ENCODE measurements around the gene TMEM135.

Gene TMEM135

DNA sequence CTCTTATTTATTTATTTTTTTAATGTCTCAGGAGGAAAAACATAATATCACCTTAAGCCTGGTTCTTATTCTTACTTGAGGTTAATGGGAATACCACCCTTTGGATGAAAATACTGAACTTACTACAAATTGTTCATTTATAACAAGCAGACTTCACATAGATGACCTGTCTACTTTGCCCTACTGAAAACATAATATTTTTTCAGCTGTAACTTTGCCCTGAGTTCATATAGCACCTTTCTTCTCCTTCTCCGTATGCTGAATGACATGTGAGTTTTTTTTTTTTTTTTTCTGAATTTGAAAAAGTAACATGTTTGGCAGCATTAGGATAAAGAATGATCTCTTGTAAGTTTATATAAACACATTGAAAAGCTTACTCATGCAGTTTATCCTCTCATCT lies 186.8 kb downstream of the TMEM135 start:
- Histone ChIP-seq H3K4me1 (ENCODE audit: control insufficient read depth, insufficient read depth, low read length) (no peaks in the 10 kb centered on the region), H3K4me3 (ENCODE audit: low read depth, low read length) (no peak overlapping the region), H3K9ac (ENCODE audit: low read depth, low read length) (no peak overlapping the region), H3K27me3 (ENCODE audit: control insufficient read depth, insufficient read depth, low read length) (no peaks in the 10 kb centered on the region), H3K9me3 (ENCODE audit: control insufficient read depth, insufficient read depth, low read length) (no peaks in the 10 kb centered on the region), H3K36me3 (ENCODE audit: control insufficient read depth, insufficient read depth, low read length) (no peaks in the 10 kb centered on the region), H3K27ac (ENCODE audit: low read depth, low read length) (no peak overlapping the region)

DNA sequence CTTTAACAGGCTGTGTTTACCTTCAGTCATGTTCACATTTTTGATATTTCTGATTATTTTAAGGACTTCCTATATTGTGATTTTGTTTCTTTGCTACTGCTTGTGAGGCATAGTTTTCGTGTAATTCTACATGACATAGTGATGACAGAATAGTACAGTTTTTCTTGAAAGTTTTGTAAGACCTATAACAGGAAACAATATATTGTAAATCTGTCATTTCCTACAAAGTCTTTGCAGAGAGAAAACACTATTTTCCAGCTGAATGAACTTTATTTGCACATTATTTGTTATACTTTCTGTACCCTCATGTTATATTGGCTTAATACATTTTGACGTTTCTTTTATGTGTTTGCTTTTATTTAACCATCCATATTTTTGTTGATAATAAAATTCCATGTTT lies 191.1 kb downstream of the TMEM135 start:
- 0 out of 2 replicates have a peak, but pooled peaks cover 4% of the 10 kb centered on the region for H3K9me3 ChIP-seq (ENCODE audit: control insufficient read depth, insufficient read depth, low read length)
- H3K27ac ChIP-seq (ENCODE audit: low read depth, low read length): no peak overlapping the region
- H3K9ac ChIP-seq (ENCODE audit: low read depth, low read length): no peak overlapping the region
- H3K4me1 ChIP-seq (ENCODE audit: control insufficient read depth, insufficient read depth, low read length): no peaks in the 10 kb centered on the region
- no peaks in the 10 kb centered on the region for H3K36me3 ChIP-seq (ENCODE audit: control insufficient read depth, insufficient read depth, low read length)
- H3K27me3 ChIP-seq (ENCODE audit: control insufficient read depth, insufficient read depth, low read length): no peaks in the 10 kb centered on the region
- no peak overlapping the region for H3K4me3 ChIP-seq (ENCODE audit: low read depth, low read length)

DNA sequence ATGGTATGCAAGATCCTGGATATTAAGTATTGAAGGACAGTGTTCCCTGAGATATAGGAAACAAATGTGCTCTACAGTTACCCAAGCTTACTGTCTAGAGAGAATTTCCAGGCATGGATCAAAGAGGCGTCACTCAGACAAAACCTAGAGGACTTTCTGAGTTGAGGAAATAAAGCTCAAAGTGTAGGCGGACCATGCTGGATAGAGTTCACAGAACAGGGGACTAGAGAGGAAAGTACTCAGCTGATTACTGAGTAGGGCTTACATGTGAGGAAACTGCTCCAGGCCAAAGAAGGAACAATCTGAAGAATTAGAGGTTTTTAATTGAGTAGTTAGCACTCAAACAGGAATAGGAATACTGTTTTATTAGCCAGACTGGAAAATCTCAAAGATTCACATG lies 193.3 kb downstream of the TMEM135 start:
- H3K9ac ChIP-seq (ENCODE audit: low read depth, low read length): no peak overlapping the region
- no peaks in the 10 kb centered on the region for H3K36me3 ChIP-seq (ENCODE audit: control insufficient read depth, insufficient read depth, low read length)
- H3K4me1 ChIP-seq (ENCODE audit: control insufficient read depth, insufficient read depth, low read length): no peaks in the 10 kb centered on the region
- 0 out of 2 replicates have a peak, but pooled peaks cover 4% of the 10 kb centered on the region for H3K9me3 ChIP-seq (ENCODE audit: control insufficient read depth, insufficient read depth, low read length)
- no peak overlapping the region for H3K27ac ChIP-seq (ENCODE audit: low read depth, low read length)
- no peak overlapping the region for H3K4me3 ChIP-seq (ENCODE audit: low read depth, low read length)
- H3K27me3 ChIP-seq (ENCODE audit: control insufficient read depth, insufficient read depth, low read length): no peaks in the 10 kb centered on the region

GRCh38 chr11:87232320-87232719 lies 194.6 kb downstream of the TMEM135 start:
- H3K36me3 ChIP-seq (ENCODE audit: control insufficient read depth, insufficient read depth, low read length): no peaks in the 10 kb centered on the region
- no peak overlapping the region for H3K27ac ChIP-seq (ENCODE audit: low read depth, low read length)
- H3K9ac ChIP-seq (ENCODE audit: low read depth, low read length): no peak overlapping the region
- H3K27me3 ChIP-seq (ENCODE audit: control insufficient read depth, insufficient read depth, low read length): no peaks in the 10 kb centered on the region
- no peak overlapping the region for H3K4me3 ChIP-seq (ENCODE audit: low read depth, low read length)
- H3K9me3 ChIP-seq (ENCODE audit: control insufficient read depth, insufficient read depth, low read length): 0 out of 2 replicates have a peak, but pooled peaks cover 4% of the 10 kb centered on the region
- H3K4me1 ChIP-seq (ENCODE audit: control insufficient read depth, insufficient read depth, low read length): no peaks in the 10 kb centered on the region

- H3K27me3 ChIP-seq (ENCODE audit: control insufficient read depth, insufficient read depth, low read length): no peaks in the 10 kb centered on the region
- H3K36me3 ChIP-seq (ENCODE audit: control insufficient read depth, insufficient read depth, low read length): no peaks in the 10 kb centered on the region
- H3K9ac ChIP-seq (ENCODE audit: low read depth, low read length): no peak overlapping the region
- H3K4me3 ChIP-seq (ENCODE audit: low read depth, low read length): no peak overlapping the region
- no peaks in the 10 kb centered on the region for H3K4me1 ChIP-seq (ENCODE audit: control insufficient read depth, insufficient read depth, low read length)
- H3K27ac ChIP-seq (ENCODE audit: low read depth, low read length): no peak overlapping the region
- H3K9me3 ChIP-seq (ENCODE audit: control insufficient read depth, insufficient read depth, low read length): 0 out of 2 replicates have a peak, but pooled peaks cover 4% of the 10 kb centered on the region
These were observed 197.6 kb downstream of the TMEM135 start for GRCh38 chr11:87235366-87235765.

GRCh38 chr11:87236368-87236767 lies 198.6 kb downstream of the TMEM135 start:
- no peaks in the 10 kb centered on the region for H3K27me3 ChIP-seq (ENCODE audit: control insufficient read depth, insufficient read depth, low read length)
- H3K36me3 ChIP-seq (ENCODE audit: control insufficient read depth, insufficient read depth, low read length): no peaks in the 10 kb centered on the region
- H3K9me3 ChIP-seq (ENCODE audit: control insufficient read depth, insufficient read depth, low read length): 0 out of 2 replicates have a peak, but pooled peaks cover 4% of the 10 kb centered on the region
- no peaks in the 10 kb centered on the region for H3K4me1 ChIP-seq (ENCODE audit: control insufficient read depth, insufficient read depth, low read length)
- H3K4me3 ChIP-seq (ENCODE audit: low read depth, low read length): no peak overlapping the region
- no peak overlapping the region for H3K27ac ChIP-seq (ENCODE audit: low read depth, low read length)
- no peak overlapping the region for H3K9ac ChIP-seq (ENCODE audit: low read depth, low read length)

DNA sequence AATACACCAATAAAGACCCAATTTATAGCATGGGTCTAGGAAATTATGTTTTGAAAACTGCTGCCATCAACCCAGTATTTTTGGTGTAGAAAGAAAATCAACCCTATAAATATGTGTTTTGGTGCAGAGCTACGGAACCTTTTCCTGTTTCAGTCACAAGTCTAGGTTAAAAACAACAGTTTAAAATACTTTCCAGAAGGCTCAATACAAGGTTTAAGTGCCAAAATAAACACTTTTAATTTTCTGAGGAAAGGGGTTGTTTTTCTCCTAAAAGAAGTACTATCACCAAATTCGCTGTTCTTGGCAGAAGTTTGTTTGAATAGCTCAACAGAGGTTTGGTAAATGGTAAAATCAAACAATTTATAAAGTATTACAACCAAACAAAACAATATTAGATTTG lies 201.3 kb downstream of the TMEM135 start:
- Histone ChIP-seq H3K27me3 (ENCODE audit: control insufficient read depth, insufficient read depth, low read length) (no peaks in the 10 kb centered on the region), H3K36me3 (ENCODE audit: control insufficient read depth, insufficient read depth, low read length) (no peaks in the 10 kb centered on the region), H3K27ac (ENCODE audit: low read depth, low read length) (no peak overlapping the region), H3K4me1 (ENCODE audit: control insufficient read depth, insufficient read depth, low read length) (no peaks in the 10 kb centered on the region), H3K9ac (ENCODE audit: low read depth, low read length) (no peak overlapping the region), H3K4me3 (ENCODE audit: low read depth, low read length) (no peak overlapping the region), H3K9me3 (ENCODE audit: control insufficient read depth, insufficient read depth, low read length) (no peaks in the 10 kb centered on the region)

DNA sequence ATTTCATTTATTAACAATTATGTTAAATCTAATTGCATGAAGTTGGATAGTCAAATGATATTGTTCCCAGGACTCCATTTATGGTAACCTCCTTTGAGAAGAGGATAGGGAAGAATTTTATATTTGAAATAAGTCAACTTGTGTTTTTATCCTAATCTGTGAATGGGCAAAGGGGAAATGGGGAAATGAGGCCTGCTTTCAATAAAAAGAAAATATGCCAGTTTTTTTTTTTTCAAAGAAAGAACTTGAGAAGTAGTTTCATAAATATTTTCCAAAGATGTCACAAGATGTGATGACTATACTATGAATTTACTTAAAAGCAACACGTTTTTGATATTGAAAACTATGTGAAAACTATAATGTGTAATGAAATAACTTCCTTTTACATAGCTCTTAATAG lies 201.8 kb downstream of the TMEM135 start:
- H3K27ac ChIP-seq (ENCODE audit: low read depth, low read length): no peak overlapping the region
- H3K9ac ChIP-seq (ENCODE audit: low read depth, low read length): no peak overlapping the region
- no peaks in the 10 kb centered on the region for H3K27me3 ChIP-seq (ENCODE audit: control insufficient read depth, insufficient read depth, low read length)
- no peak overlapping the region for H3K4me3 ChIP-seq (ENCODE audit: low read depth, low read length)
- H3K9me3 ChIP-seq (ENCODE audit: control insufficient read depth, insufficient read depth, low read length): no peaks in the 10 kb centered on the region
- no peaks in the 10 kb centered on the region for H3K4me1 ChIP-seq (ENCODE audit: control insufficient read depth, insufficient read depth, low read length)
- H3K36me3 ChIP-seq (ENCODE audit: control insufficient read depth, insufficient read depth, low read length): no peaks in the 10 kb centered on the region

GRCh38 chr11:87251560-87251959 lies 213.8 kb downstream of the TMEM135 start:
- no peaks in the 10 kb centered on the region for H3K9me3 ChIP-seq (ENCODE audit: control insufficient read depth, insufficient read depth, low read length)

DNA sequence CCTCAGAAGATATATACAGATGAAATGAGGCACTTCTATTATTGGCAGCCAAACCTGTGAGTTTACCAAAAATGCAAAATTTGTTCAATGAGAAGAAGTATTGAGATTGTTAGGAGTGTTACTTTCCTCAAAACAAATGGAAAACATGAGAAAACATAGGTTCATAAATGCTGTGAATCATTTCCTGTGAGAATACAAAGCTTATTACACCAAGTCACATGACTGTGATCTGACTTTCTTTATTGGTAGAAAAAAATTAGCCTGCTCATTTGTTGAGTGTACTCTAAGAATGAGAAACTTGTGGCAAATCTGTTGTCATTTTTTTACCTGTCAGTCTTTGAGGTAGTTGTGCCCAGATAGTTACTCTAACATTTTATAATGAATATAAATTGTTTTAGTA lies 215.1 kb downstream of the TMEM135 start:
- no peak overlapping the region for H3K27ac ChIP-seq (ENCODE audit: low read depth, low read length)
- no peaks in the 10 kb centered on the region for H3K9me3 ChIP-seq (ENCODE audit: control insufficient read depth, insufficient read depth, low read length)
- H3K4me1 ChIP-seq (ENCODE audit: control insufficient read depth, insufficient read depth, low read length): no peaks in the 10 kb centered on the region
- H3K36me3 ChIP-seq (ENCODE audit: control insufficient read depth, insufficient read depth, low read length): no peaks in the 10 kb centered on the region
- H3K4me3 ChIP-seq (ENCODE audit: low read depth, low read length): no peak overlapping the region
- no peak overlapping the region for H3K9ac ChIP-seq (ENCODE audit: low read depth, low read length)
- no peaks in the 10 kb centered on the region for H3K27me3 ChIP-seq (ENCODE audit: control insufficient read depth, insufficient read depth, low read length)

More at GRCh38 chr11:87251560-87251959, 213.8 kb downstream of the TMEM135 start:
- no peak overlapping the region for H3K27ac ChIP-seq (ENCODE audit: low read depth, low read length)
- no peak overlapping the region for H3K9ac ChIP-seq (ENCODE audit: low read depth, low read length)
- H3K4me3 ChIP-seq (ENCODE audit: low read depth, low read length): no peak overlapping the region
- no peaks in the 10 kb centered on the region for H3K27me3 ChIP-seq (ENCODE audit: control insufficient read depth, insufficient read depth, low read length)
- H3K4me1 ChIP-seq (ENCODE audit: control insufficient read depth, insufficient read depth, low read length): no peaks in the 10 kb centered on the region
- no peaks in the 10 kb centered on the region for H3K36me3 ChIP-seq (ENCODE audit: control insufficient read depth, insufficient read depth, low read length)

GRCh38 chr11:87254562-87254961 lies 216.8 kb downstream of the TMEM135 start:
- Histone ChIP-seq H3K27me3 (ENCODE audit: control insufficient read depth, insufficient read depth, low read length) (no peaks in the 10 kb centered on the region), H3K9ac (ENCODE audit: low read depth, low read length) (no peak overlapping the region), H3K4me1 (ENCODE audit: control insufficient read depth, insufficient read depth, low read length) (no peaks in the 10 kb centered on the region), H3K4me3 (ENCODE audit: low read depth, low read length) (no peak overlapping the region), H3K9me3 (ENCODE audit: control insufficient read depth, insufficient read depth, low read length) (no peaks in the 10 kb centered on the region), H3K36me3 (ENCODE audit: control insufficient read depth, insufficient read depth, low read length) (no peaks in the 10 kb centered on the region), H3K27ac (ENCODE audit: low read depth, low read length) (no peak overlapping the region)

GRCh38 chr11:87255589-87255988 lies 217.9 kb downstream of the TMEM135 start:
- no peaks in the 10 kb centered on the region for H3K36me3 ChIP-seq (ENCODE audit: control insufficient read depth, insufficient read depth, low read length)
- H3K9ac ChIP-seq (ENCODE audit: low read depth, low read length): no peak overlapping the region
- H3K4me1 ChIP-seq (ENCODE audit: control insufficient read depth, insufficient read depth, low read length): no peaks in the 10 kb centered on the region
- H3K27ac ChIP-seq (ENCODE audit: low read depth, low read length): no peak overlapping the region
- no peaks in the 10 kb centered on the region for H3K27me3 ChIP-seq (ENCODE audit: control insufficient read depth, insufficient read depth, low read length)
- no peak overlapping the region for H3K4me3 ChIP-seq (ENCODE audit: low read depth, low read length)
- H3K9me3 ChIP-seq (ENCODE audit: control insufficient read depth, insufficient read depth, low read length): no peaks in the 10 kb centered on the region
